Measurements from ENCODE around the gene PLCG1. TPM values are rescaled to one million over a fixed set of nuclear protein-coding genes. Genes with fewer than 3 reads are reported as not detected.

The PLCG1 gene
- total and polyA plus RNA-seq, 9 of the 15 experiments (the other 6 are each of a cell fraction or from before 2014, with no cell fraction given), result 1.7 to 67.0 (median 34.8) TPM

- peak; percentile 54; the same call in 1 of the 2 replicates for TF ChIP-seq FOSL1 (tag; conservative IDR thresholded peaks at IDR 0.05)
- TF ChIP-seq FOXJ3 (CRISPR knock-in tag; IDR thresholded peaks at IDR 0.05), result peak; percentile 67; the same call in 1 of the 2 replicates
- peak; percentile 92 for TF ChIP-seq NCOR1 (IDR thresholded peaks at IDR 0.05)
- TF ChIP-seq ID3 (CRISPR knock-in tag; IDR thresholded peaks at IDR 0.05), result no peak
- peak; percentile 73; the same call in 1 of the 2 replicates for TF ChIP-seq ID3 (tag; IDR thresholded peaks at IDR 0.05)
- TF ChIP-seq, protein P1, sequence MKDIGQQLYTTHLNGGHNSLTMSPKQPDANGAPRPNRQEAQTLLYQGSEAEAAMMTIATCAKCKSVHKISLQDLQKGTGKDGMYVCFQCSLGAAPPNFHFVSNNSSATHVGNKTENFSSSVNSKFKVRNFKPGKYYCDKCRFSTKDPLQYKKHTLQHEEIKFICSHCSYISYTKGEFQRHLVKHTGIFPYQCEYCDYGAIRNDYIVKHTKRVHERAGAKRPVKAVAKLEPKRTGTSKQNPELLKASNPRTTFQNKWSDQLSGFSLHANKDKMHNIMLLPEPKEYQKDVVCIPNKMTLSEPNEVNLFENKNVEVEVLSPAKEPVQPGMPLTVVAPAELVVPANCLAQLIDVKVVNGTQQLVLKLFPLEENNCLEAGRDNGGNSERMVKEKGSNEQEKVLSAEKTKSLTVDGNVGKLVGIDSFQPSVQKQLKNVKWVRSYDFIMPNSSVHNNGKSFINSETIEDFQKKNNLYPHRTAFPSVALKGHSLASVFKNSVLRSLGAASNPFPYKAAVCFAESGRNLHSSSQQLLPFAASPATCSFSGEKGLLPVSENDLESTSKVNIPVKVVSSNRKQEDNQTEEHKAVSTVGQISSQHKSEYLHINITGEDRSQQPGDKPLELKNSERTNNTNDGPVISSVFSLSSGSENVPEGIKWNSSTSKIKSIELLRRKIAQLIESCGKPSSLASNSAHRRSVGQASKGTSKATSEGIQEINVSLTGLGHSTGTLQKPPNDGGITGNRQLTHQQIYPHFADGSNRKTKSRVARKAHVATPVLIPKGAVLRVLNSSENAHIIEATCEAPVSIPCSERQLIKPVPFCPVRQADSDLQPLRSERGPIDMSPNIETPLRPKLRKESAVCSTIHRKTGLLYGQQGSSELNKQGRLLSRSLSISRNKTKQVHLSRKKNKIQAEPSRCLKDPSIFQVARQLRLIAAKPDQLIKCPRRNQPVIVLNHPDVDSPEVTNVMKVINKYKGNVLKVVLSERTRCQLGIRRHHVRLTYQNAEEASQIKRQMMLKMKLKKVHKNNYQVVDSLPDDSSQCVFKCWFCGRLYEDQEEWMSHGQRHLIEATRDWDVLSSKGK (CRISPR knock-in tag; IDR thresholded peaks at IDR 0.05), result no peak
- TF ChIP-seq FOXJ2 (tag; IDR thresholded peaks at IDR 0.05), result peak; percentile 97
- no peak for TF ChIP-seq ZNF146 (CRISPR knock-in tag; IDR thresholded peaks at IDR 0.05; ENCODE audit: unreplicated experiment)
- TF ChIP-seq ETV1 (tag; conservative IDR thresholded peaks at IDR 0.05; ENCODE audit: low read depth), result peak; percentile 86
- no peak for TF ChIP-seq EZH2 (IDR thresholded peaks at IDR 0.05; ENCODE audit: borderline replicate concordance, low read depth, low read length)
- TF ChIP-seq CREM (IDR thresholded peaks at IDR 0.05; ENCODE audit: low read depth), result peak; percentile 54; the same call in 1 of the 2 replicates
- no peak for TF ChIP-seq HMG20A (CRISPR knock-in tag; conservative IDR thresholded peaks at IDR 0.05)
- no peak for TF ChIP-seq ZBTB49 (CRISPR knock-in tag; IDR thresholded peaks at IDR 0.05; ENCODE audit: borderline replicate concordance)
- 0 out of 2 replicates have a peak, but pooled peaks have one; percentile 15 for TF ChIP-seq EP400 (IDR thresholded peaks at IDR 0.05)
- TF ChIP-seq GATA2 (CRISPR knock-in tag; IDR thresholded peaks at IDR 0.05), result peak; percentile 66; the same call in 1 of the 2 replicates
- 0 out of 2 replicates have a peak, but pooled peaks have one; percentile 55 for TF ChIP-seq ZNF175 (CRISPR knock-in tag; IDR thresholded peaks at IDR 0.05; ENCODE audit: low read depth)
- TF ChIP-seq, protein P2, sequence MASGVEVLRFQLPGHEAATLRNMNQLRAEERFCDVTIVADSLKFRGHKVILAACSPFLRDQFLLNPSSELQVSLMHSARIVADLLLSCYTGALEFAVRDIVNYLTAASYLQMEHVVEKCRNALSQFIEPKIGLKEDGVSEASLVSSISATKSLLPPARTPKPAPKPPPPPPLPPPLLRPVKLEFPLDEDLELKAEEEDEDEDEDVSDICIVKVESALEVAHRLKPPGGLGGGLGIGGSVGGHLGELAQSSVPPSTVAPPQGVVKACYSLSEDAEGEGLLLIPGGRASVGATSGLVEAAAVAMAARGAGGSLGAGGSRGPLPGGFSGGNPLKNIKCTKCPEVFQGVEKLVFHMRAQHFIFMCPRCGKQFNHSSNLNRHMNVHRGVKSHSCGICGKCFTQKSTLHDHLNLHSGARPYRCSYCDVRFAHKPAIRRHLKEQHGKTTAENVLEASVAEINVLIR (CRISPR knock-in tag; IDR thresholded peaks at IDR 0.05), result no peak
These were observed 20.9 kb upstream of the PLCG1 start (continued) for GRCh38 chr20:41116282-41116956.
